ENCODE data around the gene UBQLN4.
A peak's percentile ranks its signal among the peaks of the same experiment; 100 is the strongest.

Gene UBQLN4

GRCh38 chr1:156006666-156007376 lies 46.8 kb downstream of the UBQLN4 start:
- DNase-seq, result no peak

- DNase-seq, result no peak
Measured at GRCh38 chr1:156004843-156005584, 48.6 kb downstream of the UBQLN4 start.

DNA sequence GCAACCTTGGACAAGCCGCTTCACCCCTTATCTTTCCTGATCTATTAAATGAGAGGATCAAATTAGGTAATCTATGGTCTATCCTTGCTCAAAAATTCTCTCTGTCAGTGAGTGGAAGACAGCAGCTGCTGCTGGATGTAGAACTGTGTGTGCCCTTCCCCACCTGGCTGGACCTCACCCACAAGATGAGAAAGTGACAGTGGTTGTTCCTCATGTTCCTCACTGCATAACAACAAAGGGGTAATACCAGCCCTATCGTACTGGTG lies 49.7 kb downstream of the UBQLN4 start:
- no peak for DNase-seq

GRCh38 chr1:156002188-156002911 lies 51.2 kb downstream of the UBQLN4 start:
- DNase-seq, result no peak

GRCh38 chr1:156001662-156002171 lies 51.9 kb downstream of the UBQLN4 start:
- DNase-seq, result no peak

- no peak for DNase-seq
Measured at GRCh38 chr1:156001021-156001661, 52.5 kb downstream of the UBQLN4 start.

- DNase-seq, result no peak
Measured at GRCh38 chr1:155999964-156000363, 53.6 kb downstream of the UBQLN4 start.

GRCh38 chr1:155996166-155996565 lies 57.4 kb downstream of the UBQLN4 start:
- DNase-seq, result no peak

- no peak for DNase-seq
Measured at GRCh38 chr1:155993595-155993994, 60.0 kb downstream of the UBQLN4 start.

DNA sequence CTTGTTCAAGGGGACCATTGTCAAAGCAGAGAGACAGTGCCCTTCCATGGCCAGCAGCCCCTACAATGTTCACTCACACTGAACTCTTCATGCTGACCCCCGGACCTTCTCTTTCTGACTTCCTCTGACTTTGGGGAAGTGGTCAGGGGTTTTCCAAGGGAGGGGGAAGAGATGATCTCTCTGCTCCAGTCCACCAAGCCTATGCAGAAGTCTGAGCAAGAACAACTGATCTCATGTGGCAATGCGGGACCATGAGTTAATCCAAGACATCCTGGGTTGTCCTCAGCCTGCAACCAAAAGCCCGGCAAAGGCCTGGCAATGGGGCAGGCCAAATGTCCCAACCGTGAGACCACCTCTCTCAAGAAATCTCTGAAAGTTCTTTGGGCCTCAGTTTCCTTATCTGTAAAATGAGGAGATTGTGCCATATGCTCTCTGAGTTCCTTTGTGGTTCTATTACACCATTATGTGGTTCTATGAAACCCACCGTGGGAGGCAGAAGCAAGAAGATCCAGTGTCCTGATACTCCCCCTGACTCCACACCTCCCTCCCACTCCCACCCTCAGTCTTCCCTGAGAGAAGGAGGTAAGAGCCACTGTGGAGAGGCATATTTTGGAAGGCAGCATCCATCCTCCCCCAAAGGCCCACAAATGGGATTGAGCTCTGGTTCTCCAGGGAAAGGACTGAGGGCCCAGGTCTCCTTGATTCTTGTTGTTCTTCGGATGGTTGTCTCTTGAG lies 63.4 kb downstream of the UBQLN4 start:
- no peak for DNase-seq

GRCh38 chr1:155989242-155990004 lies 64.2 kb downstream of the UBQLN4 start:
- peak; percentile 73 for DNase-seq

All from activated CD4-positive, alpha-beta T cell treated with anti-CD3 and anti-CD28 coated beads, Interleukin-2, amount 50 U/mL, for 4 hours (primary cell).